Measurements from ENCODE around the gene OPCML. TPM values are rescaled to one million over a fixed set of nuclear protein-coding genes. Genes with fewer than 3 reads are reported as not detected.

OPCML gene
- total RNA-seq, 1 experiment from 2014 or later: not detected

DNA sequence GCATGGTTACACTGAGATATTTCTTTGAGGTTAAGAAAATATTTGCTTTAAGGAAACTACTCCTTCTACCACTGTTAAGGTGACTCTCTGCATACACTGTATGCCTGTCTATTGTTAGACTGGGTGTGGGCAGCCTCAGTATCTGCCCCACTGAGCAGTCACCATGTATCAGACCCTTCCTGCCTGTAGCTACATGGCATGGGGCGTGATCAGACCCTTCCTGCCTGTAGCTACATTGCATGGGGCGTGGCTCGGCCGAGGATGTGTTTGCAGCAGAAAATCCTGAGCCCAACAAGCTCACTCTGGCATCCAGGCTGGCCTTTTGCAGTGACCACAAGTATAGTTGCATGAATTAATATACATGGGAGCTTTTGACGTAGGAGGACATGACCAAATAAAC is 669.4 kb downstream of the OPCML start:
- no peak for DNase-seq (ENCODE audit: low read depth)

DNA sequence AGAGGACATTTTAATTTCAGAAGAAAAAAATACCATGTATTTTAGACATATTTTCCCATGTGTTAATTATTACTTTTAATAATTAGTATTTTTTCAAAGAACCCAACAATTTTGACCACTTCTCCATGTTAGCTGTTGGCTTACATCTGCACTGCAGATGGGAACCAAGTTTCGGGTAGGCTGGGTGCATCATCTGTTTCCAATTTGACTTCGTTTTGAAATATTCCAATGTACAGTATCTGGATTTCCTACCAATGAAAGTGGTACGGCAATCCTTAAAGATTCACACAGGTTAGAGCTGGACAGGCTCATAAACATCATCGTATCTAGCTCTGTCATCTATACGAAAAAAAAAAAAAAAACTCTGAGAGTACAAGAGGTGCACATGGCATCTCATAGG is 670.2 kb downstream of the OPCML start:
- no peak for DNase-seq (ENCODE audit: low read depth)

DNA sequence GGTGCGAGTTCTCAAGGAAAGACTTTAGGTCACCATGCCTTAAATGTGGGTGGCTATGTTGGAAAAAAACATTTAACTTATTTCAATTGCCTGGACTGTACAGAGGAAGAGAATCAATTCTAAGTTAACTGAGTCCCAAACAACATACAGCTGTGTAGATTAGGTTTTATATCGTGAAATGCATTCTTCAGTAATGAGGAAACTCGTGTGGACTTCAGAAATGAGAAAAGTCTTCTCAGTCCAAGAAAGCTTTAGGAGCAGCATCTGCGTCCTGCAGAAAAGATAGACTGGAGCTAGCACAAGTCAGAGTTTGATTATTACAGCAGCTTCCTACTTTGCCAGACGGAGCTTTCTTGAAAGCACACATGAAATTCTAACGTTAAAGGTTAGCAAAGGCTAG is 673.0 kb downstream of the OPCML start:
- no peak for DNase-seq (ENCODE audit: low read depth)

DNA sequence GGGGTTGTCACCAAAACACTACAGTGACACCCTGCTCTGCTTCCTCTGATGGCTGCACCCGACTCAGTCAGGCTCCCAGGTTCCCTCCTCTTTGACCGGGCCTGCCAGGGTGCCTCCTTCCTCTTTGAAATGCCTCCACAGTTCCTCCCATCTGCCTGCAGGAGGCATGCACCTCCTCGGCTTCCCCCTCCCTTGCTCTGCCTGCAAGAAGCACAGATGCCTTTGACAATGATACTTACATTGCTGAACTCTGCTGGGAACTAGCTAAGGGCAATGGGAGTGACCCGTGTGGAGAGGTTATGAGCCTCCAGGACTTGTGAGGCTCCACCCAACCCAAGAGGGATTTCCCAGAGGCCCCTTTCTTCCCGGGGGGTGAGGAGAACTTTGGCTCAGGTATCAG is 674.1 kb downstream of the OPCML start:
- peak; percentile 6 for DNase-seq (ENCODE audit: low read depth)

DNA sequence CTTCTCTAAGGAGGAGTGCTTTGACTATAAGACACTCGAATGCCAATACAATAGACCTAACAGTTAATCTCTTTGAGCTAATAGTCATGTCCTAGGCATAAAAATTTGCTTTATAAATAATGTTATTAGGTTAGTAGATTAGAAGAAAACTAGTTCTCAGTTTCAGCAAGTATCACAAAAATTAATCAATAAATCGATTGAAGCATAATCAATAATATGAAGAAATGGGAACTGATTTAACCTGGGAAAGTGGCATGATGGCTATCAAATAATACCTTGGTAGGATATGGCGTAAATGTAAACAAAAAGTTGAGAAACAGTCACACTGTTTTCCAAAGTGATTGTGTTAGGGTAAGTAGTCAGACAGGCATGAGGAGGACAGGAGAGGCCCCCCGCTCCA is 676.3 kb downstream of the OPCML start:
- DNase-seq (ENCODE audit: low read depth): no peak

GRCh38 chr11:132855516-132855915 is 676.8 kb downstream of the OPCML start:
- DNase-seq (ENCODE audit: low read depth): no peak

GRCh38 chr11:132853886-132854285 is 678.4 kb downstream of the OPCML start:
- DNase-seq (ENCODE audit: low read depth): no peak

GRCh38 chr11:132852361-132852760 is 679.9 kb downstream of the OPCML start:
- DNase-seq (ENCODE audit: low read depth): no peak

- DNase-seq (ENCODE audit: low read depth): no peak
Measured at GRCh38 chr11:132851247-132851646, 681.1 kb downstream of the OPCML start.

GRCh38 chr11:132850266-132850665 is 682.0 kb downstream of the OPCML start:
- DNase-seq (ENCODE audit: low read depth): no peak

DNA sequence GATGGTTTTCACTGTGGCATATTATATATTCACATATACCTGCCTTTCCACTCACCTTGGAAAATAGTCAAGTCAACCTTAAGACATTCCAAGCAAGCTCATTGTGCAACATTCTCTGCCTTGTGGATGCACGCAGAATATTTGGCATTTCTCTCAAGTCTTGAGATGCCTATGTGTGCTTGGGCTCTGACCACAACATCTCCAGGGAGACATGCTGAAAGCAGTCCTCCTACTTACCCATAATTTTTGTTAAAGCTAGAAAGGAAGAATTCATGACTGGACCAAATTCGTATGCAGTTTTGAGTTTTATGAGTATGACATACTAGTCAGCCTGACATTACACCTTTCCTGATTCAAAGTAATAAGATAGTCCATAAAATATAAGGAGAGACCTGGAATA is 684.0 kb downstream of the OPCML start:
- DNase-seq (ENCODE audit: low read depth): no peak

- DNase-seq (ENCODE audit: low read depth): no peak
Measured at GRCh38 chr11:132846075-132846474, 686.2 kb downstream of the OPCML start.

DNA sequence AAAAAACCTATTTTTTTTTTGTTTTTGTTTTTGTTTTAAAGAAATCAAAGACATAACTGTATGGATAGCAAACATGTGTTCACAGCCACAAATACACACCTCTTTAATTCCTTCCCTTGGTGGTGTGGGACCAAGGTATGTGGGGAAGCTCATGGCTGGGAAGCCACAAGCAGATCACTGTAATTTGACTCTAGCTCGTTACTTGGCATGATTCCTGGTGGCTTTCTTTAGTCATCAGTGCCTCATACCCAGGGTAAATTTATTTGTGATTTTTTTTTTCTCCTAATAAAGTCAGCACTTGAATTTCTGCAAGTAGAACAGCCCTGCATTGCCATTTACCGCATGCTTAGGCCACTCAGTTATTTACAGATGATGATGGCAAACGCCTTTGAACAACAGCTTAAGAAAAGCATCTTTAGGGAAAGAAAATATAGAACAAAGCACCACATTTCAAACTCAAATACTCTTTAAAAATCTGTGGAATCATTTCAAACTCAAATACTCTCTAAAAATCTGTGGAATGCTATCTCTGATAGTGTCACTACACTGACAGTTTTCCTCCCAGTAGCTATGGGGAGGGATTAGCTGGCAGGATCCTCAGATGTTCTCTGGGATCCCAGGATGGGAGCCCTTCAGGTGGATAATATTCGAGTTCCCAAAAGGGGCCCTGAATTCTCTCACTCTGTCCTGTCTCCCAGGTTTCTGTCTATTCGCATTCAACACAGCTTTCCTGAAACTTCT is 687.2 kb downstream of the OPCML start:
- DNase-seq (ENCODE audit: low read depth): peak; percentile 70

GRCh38 chr11:132840660-132841059 is 691.6 kb downstream of the OPCML start:
- DNase-seq (ENCODE audit: low read depth): no peak

DNA sequence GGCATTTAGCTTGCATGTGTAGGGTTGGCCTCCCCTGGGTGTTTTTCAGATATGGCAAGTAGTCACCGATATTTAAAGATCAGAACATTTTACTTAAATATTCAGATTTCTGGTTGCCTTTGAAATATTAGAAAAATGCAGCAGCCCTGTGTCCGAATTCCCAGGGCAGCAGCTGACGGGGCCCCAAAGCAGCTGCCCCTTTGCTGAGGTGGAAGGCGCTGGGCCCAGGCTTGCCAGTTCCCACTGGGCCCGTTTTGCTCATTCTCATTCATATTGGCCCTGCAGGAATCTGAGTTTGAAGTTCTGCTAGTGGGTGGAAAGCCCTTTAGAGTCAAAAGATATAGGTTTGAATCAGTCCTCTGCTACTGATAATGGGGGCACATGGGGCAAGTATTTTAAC is 692.1 kb downstream of the OPCML start:
- DNase-seq (ENCODE audit: low read depth): no peak

- no peak for DNase-seq (ENCODE audit: low read depth)
Measured at GRCh38 chr11:132839236-132839945, 692.9 kb downstream of the OPCML start.

DNA sequence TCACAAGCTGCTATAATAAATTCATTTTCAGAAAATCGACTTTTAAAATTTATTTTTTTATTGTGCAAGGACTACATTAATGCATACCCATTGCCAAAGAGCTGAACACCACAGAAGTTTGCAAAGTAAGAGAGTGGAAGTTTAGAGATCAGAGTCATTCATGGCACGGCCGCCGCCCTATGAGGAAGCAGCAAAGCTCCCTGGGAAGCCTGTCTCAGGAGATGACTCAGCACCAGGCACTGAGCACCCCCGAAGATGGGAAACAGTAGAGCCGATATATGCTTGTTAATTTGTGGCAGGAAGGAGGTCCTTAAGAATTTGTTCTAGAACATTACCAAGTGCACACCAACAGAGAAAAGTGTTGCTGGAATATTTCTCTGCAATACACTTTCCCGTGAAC is 693.7 kb downstream of the OPCML start:
- DNase-seq (ENCODE audit: low read depth): peak; percentile 29

GRCh38 chr11:132831272-132831671 is 701.0 kb downstream of the OPCML start:
- DNase-seq (ENCODE audit: low read depth): no peak

DNA sequence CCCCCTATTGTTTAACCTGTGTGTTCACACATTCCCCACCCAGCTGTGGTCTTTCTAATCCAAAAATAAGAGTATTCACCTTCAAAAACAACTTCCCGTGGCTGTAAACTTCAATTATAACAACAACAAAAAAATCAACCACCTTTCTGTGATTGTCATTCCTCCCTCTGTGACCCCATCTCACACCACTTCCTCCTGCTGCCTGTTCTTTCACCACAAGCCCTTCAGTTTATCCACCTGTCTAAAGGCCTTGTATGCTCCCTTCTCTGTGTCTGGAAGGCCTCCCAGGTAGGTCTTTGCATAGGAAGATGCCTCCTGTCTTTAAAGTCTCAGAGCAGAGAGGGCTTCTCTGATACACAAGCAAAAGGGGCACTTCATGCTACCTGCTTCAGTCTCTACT is 707.7 kb downstream of the OPCML start:
- no peak for DNase-seq (ENCODE audit: low read depth)

DNA sequence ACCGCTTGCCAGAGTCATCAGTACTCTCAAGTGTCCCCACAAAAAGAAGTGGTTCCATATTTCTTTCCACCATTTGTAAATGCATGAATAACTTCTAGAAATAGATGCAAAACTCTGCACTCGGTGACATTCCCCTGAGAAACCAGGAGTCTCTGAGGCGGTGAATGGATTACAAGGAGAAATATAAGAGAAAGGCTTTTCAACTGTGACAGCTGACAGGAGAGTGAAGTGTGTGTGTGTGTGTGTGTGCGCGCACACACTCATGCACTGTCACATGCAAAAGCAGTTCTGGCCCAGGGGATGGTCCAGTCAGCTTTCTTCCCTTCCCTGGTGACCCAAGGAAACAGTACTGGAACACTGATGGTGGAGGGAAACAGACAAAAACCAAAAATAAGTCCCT is 710.0 kb downstream of the OPCML start:
- DNase-seq (ENCODE audit: low read depth): no peak

- DNase-seq (ENCODE audit: low read depth): no peak
Measured at GRCh38 chr11:132821499-132821898, 710.8 kb downstream of the OPCML start.

GRCh38 chr11:132821014-132821413 is 711.3 kb downstream of the OPCML start:
- DNase-seq (ENCODE audit: low read depth): no peak

- no peak for DNase-seq (ENCODE audit: low read depth)
Measured at GRCh38 chr11:132818951-132819350, 713.4 kb downstream of the OPCML start.

Data from LHCN-M2 (cell line).